GM19328 (cell line): Measurements from ENCODE around the gene BLOC1S3.
"Not testable (repeated sequence)": the region's sequence is repeated elsewhere in the genome, so short reads cannot be mapped to it uniquely, and the experiment has no call there.

Experiments used
- ATAC-seq: cut with Tn5 transposase; IDR thresholded peaks from one replicate; pipeline ENCODE4 v1.9.1; 2021; ENCODE audit warnings: mild to moderate bottlenecking, moderate library complexity; ENCODE audit not compliant: unreplicated experiment

BLOC1S3 gene

GRCh38 chr19:45217957-45218334 lies 39.4 kb downstream of the BLOC1S3 start:
- no peak for ATAC-seq

GRCh38 chr19:45218426-45218825 lies 39.8 kb downstream of the BLOC1S3 start:
- ATAC-seq = no peak

GRCh38 chr19:45218911-45219743 lies 40.5 kb downstream of the BLOC1S3 start:
- ATAC-seq = no peak

- ATAC-seq = no peak
These were observed 44.1 kb downstream of the BLOC1S3 start for GRCh38 chr19:45222724-45223123.

GRCh38 chr19:45223879-45224278 lies 45.3 kb downstream of the BLOC1S3 start:
- ATAC-seq = no peak

- no peak for ATAC-seq
These were observed 46.1 kb downstream of the BLOC1S3 start for GRCh38 chr19:45224645-45225044.

- ATAC-seq = not testable (repeated sequence)
These were observed 50.5 kb downstream of the BLOC1S3 start for GRCh38 chr19:45229056-45229455.
